Measurements from ENCODE around the gene UBE2V1.

- no peak for TF ChIP-seq CTCF (IDR thresholded peaks at IDR 0.05)
- TF ChIP-seq EZH2 (IDR thresholded peaks at IDR 0.05; ENCODE audit: borderline replicate concordance, insufficient read depth, low read depth, low read length, poor library complexity, severe bottlenecking), result no peak
These were observed 23.2 kb downstream of the UBE2V1 start for GRCh38 chr20:50089787-50090177.
